HG03025 (cell line): ENCODE measurements around the gene CLDN4.
A peak's percentile ranks its signal among the peaks of the same experiment; 100 is the strongest.
"Not testable (repeated sequence)": the region's sequence is repeated elsewhere in the genome, so short reads cannot be mapped to it uniquely, and the experiment has no call there.

Experiments
- ATAC-seq: cut with Tn5 transposase; IDR thresholded peaks from one replicate; pipeline ENCODE4 v1.9.1; 2021; ENCODE audit warnings: mild to moderate bottlenecking, moderate library complexity; ENCODE audit not compliant: unreplicated experiment, low FRiP score

The CLDN4 gene

GRCh38 chr7:73841689-73842066, 10.9 kb downstream of the CLDN4 start:
- no peak for ATAC-seq

- peak; percentile 92 for ATAC-seq
These were observed 11.5 kb downstream of the CLDN4 start, which contains the start of gene METTL27 for GRCh38 chr7:73842067-73842976. TSS of gene METTL27 (minus strand) at chr7:73842516. CDS start at chr7:73842140, 376 bp downstream.

- no peak for ATAC-seq
These were observed 13.3 kb downstream of the CLDN4 start for GRCh38 chr7:73844131-73844547.

GRCh38 chr7:73844848-73845460, 14.2 kb downstream of the CLDN4 start:
- no peak for ATAC-seq

- ATAC-seq = not testable (repeated sequence)
These were observed 15.0 kb downstream of the CLDN4 start for GRCh38 chr7:73845701-73846195.

- no peak for ATAC-seq
These were observed 17.3 kb downstream of the CLDN4 start for GRCh38 chr7:73847941-73848723.

GRCh38 chr7:73850781-73851207, 20.0 kb downstream of the CLDN4 start:
- ATAC-seq = no peak

GRCh38 chr7:73851410-73852338, 20.9 kb downstream of the CLDN4 start:
- ATAC-seq = peak; percentile 73

- no peak for ATAC-seq
These were observed 21.7 kb downstream of the CLDN4 start for GRCh38 chr7:73852500-73852899.

GRCh38 chr7:73856941-73857340, 26.1 kb downstream of the CLDN4 start:
- ATAC-seq = no peak

- ATAC-seq = no peak
These were observed 28.0 kb downstream of the CLDN4 start for GRCh38 chr7:73858807-73859206.

GRCh38 chr7:73860859-73861258, 30.1 kb downstream of the CLDN4 start, which contains the start of gene TMEM270:
TSS of gene TMEM270 (plus strand) at chr7:73861159. CDS start at chr7:73861195, 36 bp downstream.
- ATAC-seq = no peak

GRCh38 chr7:73861305-73861704, 30.5 kb downstream of the CLDN4 start:
- ATAC-seq = no peak

- no peak for ATAC-seq
These were observed 34.4 kb downstream of the CLDN4 start for GRCh38 chr7:73864981-73865711.

- no peak for ATAC-seq
These were observed 35.1 kb downstream of the CLDN4 start for GRCh38 chr7:73865738-73866445.

GRCh38 chr7:73866446-73866767, 35.6 kb downstream of the CLDN4 start:
- no peak for ATAC-seq

- no peak for ATAC-seq
These were observed 38.4 kb downstream of the CLDN4 start for GRCh38 chr7:73869011-73869798.

GRCh38 chr7:73870041-73870492, 39.3 kb downstream of the CLDN4 start:
- ATAC-seq = no peak
